Endothelial cell of umbilical vein (primary cell): ENCODE data around the gene IQCN. TPM values are rescaled to one million over a fixed set of nuclear protein-coding genes. Genes with fewer than 3 reads are reported as not detected.

Experiments
- BruUV-seq: library from RNA; stranded (reverse); fragments of 400-500 nt; replicated peaks from 2 replicates; lab custom pipeline; 2021; lab: Mats Ljungman, UMichigan
- CTCF ChIA-PET: fragments of 300-600, 350-600 bp; sonication (Branson Sonifier 250); formaldehyde crosslinking; loops from one replicate; lab custom pipeline; 2021; ENCODE audit warnings: antibody characterized with exemption, inconsistent platforms; lab: Charles Lee
- POLR2A ChIA-PET: fragments of 300-600, 350-600 bp; sonication (Branson Sonifier 250); formaldehyde crosslinking; loops from one replicate; lab custom pipeline; 2021; ENCODE audit warnings: antibody characterized with exemption, inconsistent platforms; lab: Charles Lee
- DNase-seq: peaks from one replicate; pipeline ENCODE4 v3.0.0-alpha.2; 2011; ENCODE audit warnings: low read depth, low spot score
- FAIRE-seq: peaks from 2 replicates; lab custom pipeline; 2011; peaks lifted over from hg19 to GRCh38; lab: Jason Lieb, UNC
- H2AFZ ChIP-seq: 2 replicates; pipeline ENCODE4 v1.6.0; 2012; ENCODE audit warnings: low read depth, low read length, control low read depth, inconsistent platforms
- H3K27ac ChIP-seq: 2 replicates; pipeline ENCODE4 v1.5.1; 2011; ENCODE audit warnings: low read depth, mild to moderate bottlenecking, control low read depth, low read length, moderate library complexity; ENCODE audit not compliant: insufficient read depth
- H3K27me3 ChIP-seq, 2 experiments: 2 replicates each; pipeline versions ENCODE4 v1.6.0 to v1.6.1; 2011; ENCODE audit warnings: low read length in 2 of 2, mixed read lengths in 1 of 2; ENCODE audit not compliant: control insufficient read depth in 2 of 2, insufficient read depth in 2 of 2
- H3K36me3 ChIP-seq, 2 experiments: 2 replicates in 1 of 2; 3 replicates in 1 of 2; pipeline ENCODE4 v1.5.1; 2011; ENCODE audit warnings: low read length in 2 of 2, mild to moderate bottlenecking in 1 of 2, moderate library complexity in 1 of 2; ENCODE audit not compliant: control insufficient read depth in 2 of 2, insufficient read depth in 2 of 2; ENCODE audit errors: extremely low read depth in 1 of 2
- H3K4me1 ChIP-seq: 3 replicates; pipeline ENCODE4 v1.5.1; 2011; ENCODE audit warnings: mild to moderate bottlenecking, low read length; ENCODE audit not compliant: control insufficient read depth, insufficient read depth; ENCODE audit errors: extremely low read depth
- H3K4me2 ChIP-seq: 2 replicates; pipeline ENCODE4 v1.6.1; 2011; ENCODE audit warnings: low read length, control low read depth, mixed read lengths; ENCODE audit not compliant: insufficient read depth
- H3K4me3 ChIP-seq, 3 experiments: fragments of 200-600 bp in 1 of 3; sonication (generic), shearing (Covaris generic) in 1 of 3; replicated peaks in 1 of 3; 2 replicates each; pipeline ENCODE4 v1.5.1; 2011 to 2016; ENCODE audit warnings: control low read depth in 3 of 3, low read length in 3 of 3, mild to moderate bottlenecking in 2 of 3, inconsistent platforms in 1 of 3, low read depth in 1 of 3, moderate library complexity in 1 of 3; ENCODE audit not compliant: insufficient read depth in 1 of 3
- H3K79me2 ChIP-seq: 2 replicates; pipeline ENCODE4 v1.6.0; 2012; ENCODE audit warnings: low read length, inconsistent platforms; ENCODE audit not compliant: control insufficient read depth, insufficient read depth
- H3K9ac ChIP-seq: replicated peaks from 2 replicates; pipeline ENCODE3; 2011; ENCODE audit warnings: low read length, control low read depth; ENCODE audit not compliant: insufficient read depth; ENCODE audit errors: extremely low read depth
- H3K9me1 ChIP-seq: replicated peaks from 3 replicates; pipeline ENCODE4 v1.6.0; 2011; ENCODE audit warnings: mild to moderate bottlenecking, low read length; ENCODE audit not compliant: control insufficient read depth, insufficient read depth; ENCODE audit errors: extremely low read depth
- H3K9me3 ChIP-seq: replicated peaks from 2 replicates; pipeline ENCODE4 v1.5.1; 2012; ENCODE audit warnings: low read length, inconsistent platforms; ENCODE audit not compliant: control insufficient read depth, insufficient read depth
- H4K20me1 ChIP-seq: replicated peaks from 2 replicates; pipeline ENCODE3; 2011; ENCODE audit warnings: mild to moderate bottlenecking, low read length; ENCODE audit not compliant: control insufficient read depth, insufficient read depth; ENCODE audit errors: extremely low read depth
- EZH2 ChIP-seq: IDR thresholded peaks from 2 replicates; pipeline ENCODE4 v1.6.1; 2012; ENCODE audit warnings: borderline replicate concordance, low read depth, mild to moderate bottlenecking, moderate library complexity, low read length, inconsistent platforms; ENCODE audit not compliant: severe bottlenecking
- FOS ChIP-seq: IDR thresholded peaks from 2 replicates; pipeline ENCODE4 v1.6.1; 2011; ENCODE audit warnings: mild to moderate bottlenecking, low read length, moderate library complexity, borderline replicate concordance; ENCODE audit not compliant: insufficient read depth
- GATA2 ChIP-seq: IDR thresholded peaks from 2 replicates; pipeline ENCODE4 v1.7.0; 2011; ENCODE audit warnings: low read depth, mild to moderate bottlenecking, moderate library complexity, mixed read lengths, low read length; ENCODE audit not compliant: insufficient read length, insufficient read depth
- JUN ChIP-seq: IDR thresholded peaks from 2 replicates; pipeline ENCODE4 v1.6.1; 2011; ENCODE audit warnings: borderline replicate concordance, low read depth; ENCODE audit not compliant: insufficient read length, insufficient read depth
- MYC ChIP-seq: IDR thresholded peaks from one replicate; pipeline ENCODE4 v1.6.1; 2011; ENCODE audit warnings: mild to moderate bottlenecking, low read depth, low read length
- POLR2A ChIP-seq: IDR thresholded peaks from 2 replicates; pipeline ENCODE4 v1.6.1; 2012; ENCODE audit warnings: low read depth, mild to moderate bottlenecking, control low read depth, low read length
- POLR2AphosphoS5 ChIP-seq: IDR thresholded peaks from 2 replicates; pipeline ENCODE4 v1.6.1; 2012; ENCODE audit warnings: low read depth, mild to moderate bottlenecking, control low read depth, low read length, moderate library complexity; ENCODE audit not compliant: insufficient read depth
- dilution Hi-C: fragments of 300-500 bp; cut with MboI; formaldehyde crosslinking; loops from one replicate; pipeline ENCODE4 v1.15.0; 2019; ENCODE audit warnings: low sequenced_read_pairs; ENCODE audit not compliant: extremely low pct_ligation_motif_present
- intact Hi-C: fragments of 100-400 bp; cut with micrococcal nuclease; formaldehyde crosslinking; loops from one replicate; pipeline ENCODE4 v1.10.0; 2022
- polyA plus RNA-seq, 4 experiments: library from polyadenylated mRNA; depleted of rRNA in 3 of 4; stranded (reverse) in 3 of 4; unstranded in 1 of 4; fragments of >200 nt; gene quantifications; 2 replicates each; pipeline versions ENCODE4 v1.2.1 to v1.2.3, GENCODE V29; 2011 to 2012; ENCODE audit warnings: missing spikeins in 1 of 4
- total RNA-seq: library from RNA; stranded (reverse); gene quantifications from 2 replicates; pipeline ENCODE4 v1.2.3, GENCODE V29; 2021
- TF ChIP-seq, protein P1 (sequence below), 2 donors: IDR thresholded peaks; 1 replicate in 1 of 2; 2 replicates in 1 of 2; pipeline ENCODE4 v1.5.1; 2011; ENCODE audit warnings: low read length in 2 of 2, mild to moderate bottlenecking in 2 of 2, moderate library complexity in 2 of 2, control low read depth in 1 of 2, inconsistent platforms in 1 of 2, low read depth in 1 of 2; ENCODE audit not compliant: insufficient read depth in 1 of 2; ENCODE audit errors: extremely low read depth in 1 of 2
- TF ChIP-seq, protein P2 (sequence below): IDR thresholded peaks from 2 replicates; pipeline ENCODE4 v1.6.1; 2011; ENCODE audit not compliant: insufficient read depth, insufficient read length

IQCN gene
- total and polyA plus RNA-seq, 2 donors (not counting 3 experiments of a cell fraction or from before 2014, with no cell fraction given) = 1.5 to 3.0 TPM

GRCh38 chr19:18286973-18287635 is 12.9 kb upstream of the IQCN start:
- no peak overlapping the region for H3K27ac ChIP-seq
- intact Hi-C loops (no loop called here), dilution Hi-C loops (no loop called here)
- no peak for FAIRE-seq
- H3K4me2 ChIP-seq = no peak overlapping the region
- no peak for TF ChIP-seq POLR2A
- no peak for TF ChIP-seq POLR2AphosphoS5
- TF ChIP-seq FOS = no peak
- no peak for TF ChIP-seq GATA2
- TF ChIP-seq, protein P1, sequence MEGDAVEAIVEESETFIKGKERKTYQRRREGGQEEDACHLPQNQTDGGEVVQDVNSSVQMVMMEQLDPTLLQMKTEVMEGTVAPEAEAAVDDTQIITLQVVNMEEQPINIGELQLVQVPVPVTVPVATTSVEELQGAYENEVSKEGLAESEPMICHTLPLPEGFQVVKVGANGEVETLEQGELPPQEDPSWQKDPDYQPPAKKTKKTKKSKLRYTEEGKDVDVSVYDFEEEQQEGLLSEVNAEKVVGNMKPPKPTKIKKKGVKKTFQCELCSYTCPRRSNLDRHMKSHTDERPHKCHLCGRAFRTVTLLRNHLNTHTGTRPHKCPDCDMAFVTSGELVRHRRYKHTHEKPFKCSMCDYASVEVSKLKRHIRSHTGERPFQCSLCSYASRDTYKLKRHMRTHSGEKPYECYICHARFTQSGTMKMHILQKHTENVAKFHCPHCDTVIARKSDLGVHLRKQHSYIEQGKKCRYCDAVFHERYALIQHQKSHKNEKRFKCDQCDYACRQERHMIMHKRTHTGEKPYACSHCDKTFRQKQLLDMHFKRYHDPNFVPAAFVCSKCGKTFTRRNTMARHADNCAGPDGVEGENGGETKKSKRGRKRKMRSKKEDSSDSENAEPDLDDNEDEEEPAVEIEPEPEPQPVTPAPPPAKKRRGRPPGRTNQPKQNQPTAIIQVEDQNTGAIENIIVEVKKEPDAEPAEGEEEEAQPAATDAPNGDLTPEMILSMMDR (IDR thresholded peaks at IDR 0.05; ENCODE audit: extremely low read depth in 1 of 2, insufficient read depth in 1 of 2, low read depth in 1 of 2, low read length in 2 of 2) = no peak
- no peak for TF ChIP-seq MYC
- TF ChIP-seq, protein P2, sequence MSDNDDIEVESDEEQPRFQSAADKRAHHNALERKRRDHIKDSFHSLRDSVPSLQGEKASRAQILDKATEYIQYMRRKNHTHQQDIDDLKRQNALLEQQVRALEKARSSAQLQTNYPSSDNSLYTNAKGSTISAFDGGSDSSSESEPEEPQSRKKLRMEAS = no peak
- no peak for TF ChIP-seq EZH2
- TF ChIP-seq JUN = no peak
- no peaks in the 10 kb centered on the region for H3K27me3 ChIP-seq
- H3K4me3 ChIP-seq = no peak overlapping the region
- H4K20me1 ChIP-seq = no peaks in the 10 kb centered on the region
- BruUV-seq = no TSS peak
- peaks cover 16% of the 10 kb centered on the region for H3K4me1 ChIP-seq
- DNase-seq = no peak
- ChIA-PET POLR2A (no interaction called here), CTCF (interaction anchor here (1.4 kb wide), 1 partner anchor 41 kb away, joined by 5 read pairs; no protein-coding TSS in a partner anchor)
- H3K9me3 ChIP-seq = no peaks in the 10 kb centered on the region
- no peak overlapping the region for H2AFZ ChIP-seq
- no peaks in the 10 kb centered on the region for H3K79me2 ChIP-seq
- H3K36me3 ChIP-seq = no peaks in the 10 kb centered on the region
- no peaks in the 10 kb centered on the region for H3K9me1 ChIP-seq
- no peak overlapping the region for H3K9ac ChIP-seq
